K562 (cell line): ENCODE results near the gene HEPHL1. TPM values are rescaled to one million over a fixed set of nuclear protein-coding genes. Genes with fewer than 3 reads are reported as not detected.

Experiments
- BMI1 ChIP-seq: fragments of 150-350 bp; IDR thresholded peaks from 2 replicates; pipeline ENCODE4 v1.6.1; 2014; ENCODE audit warnings: low read length
- ETV1 ChIP-seq: fragments of 450-650 bp; conservative IDR thresholded peaks from 2 replicates; pipeline ENCODE4 v1.6.1; 2016; ENCODE audit warnings: missing genetic modification characterization, control low read depth, low read depth, missing compliant biosample characterization
- RBM25 ChIP-seq: fragments of 200-400 bp; formaldehyde crosslinking; IDR thresholded peaks from 2 replicates; pipeline ENCODE4 v1.6.1; 2018; ENCODE audit warnings: low read length, low read depth, moderate library complexity; ENCODE audit not compliant: severe bottlenecking
- U2AF1 ChIP-seq: fragments of 200-400 bp; formaldehyde crosslinking; optimal IDR thresholded peaks from 2 replicates; pipeline ENCODE3; 2017; ENCODE audit warnings: mild to moderate bottlenecking, low read depth, low read length, moderate library complexity
- ZFP36 ChIP-seq: fragments of 150-350 bp; IDR thresholded peaks from 2 replicates; pipeline ENCODE4 v1.6.1; 2018; ENCODE audit warnings: low read length, low read depth; ENCODE audit not compliant: partially characterized antibody
- polyA plus RNA-seq, 8 experiments: library from polyadenylated mRNA; depleted of rRNA in 4 of 8; stranded (reverse) in 5 of 8; unstranded in 3 of 8; fragments of >200 nt; fragmentation: Nextera tagmentation in 2 of 8; fragmentation: Illumina TruSeq in 1 of 8; extraction: Ambion mirVana in 2 of 8; extraction: Trizol in 1 of 8; gene quantifications; 2 replicates each; pipeline versions ENCODE4 v1.2.1 to v1.2.3, GENCODE V29; 2011 to 2014; ENCODE audit warnings: inconsistent platforms in 1 of 8, missing spikeins in 1 of 8
- total RNA-seq, 7 experiments: library from RNA; depleted of rRNA in 6 of 7; stranded (reverse); fragments of >200 nt in 6 of 7; fragmentation: Illumina TruSeq in 2 of 7; extraction: Trizol in 2 of 7; gene quantifications; 2 replicates each; pipeline versions ENCODE4 v1.2.1 to v1.2.3, GENCODE V29; 2011 to 2021; ENCODE audit warnings: low replicate concordance in 1 of 7
- TF ChIP-seq, protein P1 (sequence below): fragments of 450-650 bp; formaldehyde crosslinking; IDR thresholded peaks from 2 replicates; pipeline ENCODE4 v1.4.0; 2022; ENCODE audit warnings: missing genetic modification characterization
- TF ChIP-seq, protein P2 (sequence below): fragments of 450-650 bp; IDR thresholded peaks from 2 replicates; pipeline ENCODE4 v1.6.1; 2014; ENCODE audit warnings: low read depth, mild to moderate bottlenecking, moderate library complexity, borderline replicate concordance
- TF ChIP-seq, protein P3 (sequence below): IDR thresholded peaks from 2 replicates; pipeline ENCODE4 v1.6.1; 2011; ENCODE audit not compliant: insufficient read length; ENCODE audit errors: extremely low read depth
- TF ChIP-seq, protein P4 (sequence below): IDR thresholded peaks from 3 replicates; pipeline ENCODE4 v1.6.1; 2011; ENCODE audit warnings: borderline replicate concordance, mild to moderate bottlenecking, moderate library complexity; ENCODE audit not compliant: insufficient read length; ENCODE audit errors: extremely low read depth
- TF ChIP-seq, protein P5 (sequence below): sonication (generic); formaldehyde crosslinking; IDR thresholded peaks from 2 replicates; pipeline ENCODE4 v1.8.0; 2022; ENCODE audit warnings: mild to moderate bottlenecking, missing genetic modification reagents

HEPHL1 gene
- total and polyA plus RNA-seq, 9 of the 15 experiments (the other 6 are each of a cell fraction or from before 2014, with no cell fraction given), result 0.01 TPM; not detected in 8

DNA sequence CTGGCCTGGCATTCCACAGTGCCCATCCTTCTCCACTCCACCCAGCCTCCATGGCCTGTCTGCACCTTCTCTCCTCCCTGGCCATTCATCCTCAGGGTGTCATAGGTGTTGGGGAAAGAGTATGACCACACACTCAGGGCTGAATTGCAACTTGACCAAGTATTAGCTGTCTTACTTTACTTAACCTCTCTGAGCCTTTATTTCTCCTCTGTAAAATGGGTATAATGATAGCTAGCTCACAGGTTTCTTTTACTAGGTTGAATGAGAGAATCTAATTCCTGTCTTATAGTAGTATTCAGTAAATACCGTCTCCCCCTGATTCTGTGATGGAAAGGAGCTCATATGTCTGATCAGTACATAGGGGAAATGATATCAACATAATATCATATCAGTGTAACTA lies 123.5 kb downstream of the HEPHL1 start (continued):
- no peak for TF ChIP-seq U2AF1
- TF ChIP-seq, protein P1, sequence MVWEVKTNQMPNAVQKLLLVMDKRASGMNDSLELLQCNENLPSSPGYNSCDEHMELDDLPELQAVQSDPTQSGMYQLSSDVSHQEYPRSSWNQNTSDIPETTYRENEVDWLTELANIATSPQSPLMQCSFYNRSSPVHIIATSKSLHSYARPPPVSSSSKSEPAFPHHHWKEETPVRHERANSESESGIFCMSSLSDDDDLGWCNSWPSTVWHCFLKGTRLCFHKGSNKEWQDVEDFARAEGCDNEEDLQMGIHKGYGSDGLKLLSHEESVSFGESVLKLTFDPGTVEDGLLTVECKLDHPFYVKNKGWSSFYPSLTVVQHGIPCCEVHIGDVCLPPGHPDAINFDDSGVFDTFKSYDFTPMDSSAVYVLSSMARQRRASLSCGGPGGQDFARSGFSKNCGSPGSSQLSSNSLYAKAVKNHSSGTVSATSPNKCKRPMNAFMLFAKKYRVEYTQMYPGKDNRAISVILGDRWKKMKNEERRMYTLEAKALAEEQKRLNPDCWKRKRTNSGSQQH (CRISPR knock-in tag), result no peak
- TF ChIP-seq BMI1, result no peak
- no peak for TF ChIP-seq ZFP36
- TF ChIP-seq, protein P2, sequence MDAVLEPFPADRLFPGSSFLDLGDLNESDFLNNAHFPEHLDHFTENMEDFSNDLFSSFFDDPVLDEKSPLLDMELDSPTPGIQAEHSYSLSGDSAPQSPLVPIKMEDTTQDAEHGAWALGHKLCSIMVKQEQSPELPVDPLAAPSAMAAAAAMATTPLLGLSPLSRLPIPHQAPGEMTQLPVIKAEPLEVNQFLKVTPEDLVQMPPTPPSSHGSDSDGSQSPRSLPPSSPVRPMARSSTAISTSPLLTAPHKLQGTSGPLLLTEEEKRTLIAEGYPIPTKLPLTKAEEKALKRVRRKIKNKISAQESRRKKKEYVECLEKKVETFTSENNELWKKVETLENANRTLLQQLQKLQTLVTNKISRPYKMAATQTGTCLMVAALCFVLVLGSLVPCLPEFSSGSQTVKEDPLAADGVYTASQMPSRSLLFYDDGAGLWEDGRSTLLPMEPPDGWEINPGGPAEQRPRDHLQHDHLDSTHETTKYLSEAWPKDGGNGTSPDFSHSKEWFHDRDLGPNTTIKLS, result no peak
- TF ChIP-seq, protein P3, sequence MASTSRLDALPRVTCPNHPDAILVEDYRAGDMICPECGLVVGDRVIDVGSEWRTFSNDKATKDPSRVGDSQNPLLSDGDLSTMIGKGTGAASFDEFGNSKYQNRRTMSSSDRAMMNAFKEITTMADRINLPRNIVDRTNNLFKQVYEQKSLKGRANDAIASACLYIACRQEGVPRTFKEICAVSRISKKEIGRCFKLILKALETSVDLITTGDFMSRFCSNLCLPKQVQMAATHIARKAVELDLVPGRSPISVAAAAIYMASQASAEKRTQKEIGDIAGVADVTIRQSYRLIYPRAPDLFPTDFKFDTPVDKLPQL, result no peak
- TF ChIP-seq, protein P4, sequence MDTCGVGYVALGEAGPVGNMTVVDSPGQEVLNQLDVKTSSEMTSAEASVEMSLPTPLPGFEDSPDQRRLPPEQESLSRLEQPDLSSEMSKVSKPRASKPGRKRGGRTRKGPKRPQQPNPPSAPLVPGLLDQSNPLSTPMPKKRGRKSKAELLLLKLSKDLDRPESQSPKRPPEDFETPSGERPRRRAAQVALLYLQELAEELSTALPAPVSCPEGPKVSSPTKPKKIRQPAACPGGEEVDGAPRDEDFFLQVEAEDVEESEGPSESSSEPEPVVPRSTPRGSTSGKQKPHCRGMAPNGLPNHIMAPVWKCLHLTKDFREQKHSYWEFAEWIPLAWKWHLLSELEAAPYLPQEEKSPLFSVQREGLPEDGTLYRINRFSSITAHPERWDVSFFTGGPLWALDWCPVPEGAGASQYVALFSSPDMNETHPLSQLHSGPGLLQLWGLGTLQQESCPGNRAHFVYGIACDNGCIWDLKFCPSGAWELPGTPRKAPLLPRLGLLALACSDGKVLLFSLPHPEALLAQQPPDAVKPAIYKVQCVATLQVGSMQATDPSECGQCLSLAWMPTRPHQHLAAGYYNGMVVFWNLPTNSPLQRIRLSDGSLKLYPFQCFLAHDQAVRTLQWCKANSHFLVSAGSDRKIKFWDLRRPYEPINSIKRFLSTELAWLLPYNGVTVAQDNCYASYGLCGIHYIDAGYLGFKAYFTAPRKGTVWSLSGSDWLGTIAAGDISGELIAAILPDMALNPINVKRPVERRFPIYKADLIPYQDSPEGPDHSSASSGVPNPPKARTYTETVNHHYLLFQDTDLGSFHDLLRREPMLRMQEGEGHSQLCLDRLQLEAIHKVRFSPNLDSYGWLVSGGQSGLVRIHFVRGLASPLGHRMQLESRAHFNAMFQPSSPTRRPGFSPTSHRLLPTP, result no peak
- TF ChIP-seq RBM25, result peak; percentile 70
- TF ChIP-seq, protein P5, sequence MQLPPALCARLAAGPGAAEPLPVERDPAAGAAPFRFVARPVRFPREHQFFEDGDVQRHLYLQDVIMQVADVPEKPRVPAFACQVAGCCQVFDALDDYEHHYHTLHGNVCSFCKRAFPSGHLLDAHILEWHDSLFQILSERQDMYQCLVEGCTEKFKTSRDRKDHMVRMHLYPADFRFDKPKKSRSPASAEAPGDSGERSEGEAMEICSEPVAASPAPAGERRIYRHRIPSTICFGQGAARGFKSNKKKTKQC (CRISPR knock-in tag), result no peak
- TF ChIP-seq ETV1 (tag), result no peak
